Activated CD8-positive, alpha-beta memory T cell treated with anti-CD3 and anti-CD28 coated beads, Interleukin-2, amount 50 U/mL, for 24 hours (primary cell): ENCODE data around the gene CPLX1.
"Not testable (repeated sequence)": the region's sequence is repeated elsewhere in the genome, so short reads cannot be mapped to it uniquely, and the experiment has no call there.

Experiments
- DNase-seq: peaks from one replicate; pipeline ENCODE4 v3.0.0-alpha.2; 2020; ENCODE audit errors: extremely low read depth

Gene CPLX1

GRCh38 chr4:819401-820229 lies 6.3 kb downstream of the CPLX1 start:
- DNase-seq = no peak

- DNase-seq = no peak
Measured at GRCh38 chr4:818106-818921, 7.6 kb downstream of the CPLX1 start.

GRCh38 chr4:815464-816146 lies 10.3 kb downstream of the CPLX1 start:
- no peak for DNase-seq

- DNase-seq = no peak
Measured at GRCh38 chr4:814312-814850, 11.5 kb downstream of the CPLX1 start.

- DNase-seq = no peak
Measured at GRCh38 chr4:813900-814299, 12.0 kb downstream of the CPLX1 start.

GRCh38 chr4:808860-809570 lies 16.9 kb downstream of the CPLX1 start:
- no peak for DNase-seq

- no peak for DNase-seq
Measured at GRCh38 chr4:807792-808191, 18.1 kb downstream of the CPLX1 start.

- DNase-seq = not testable (repeated sequence)
Measured at GRCh38 chr4:806979-807378, 18.9 kb downstream of the CPLX1 start.

GRCh38 chr4:804804-805203 lies 21.1 kb downstream of the CPLX1 start:
- DNase-seq = no peak

- DNase-seq = no peak
Measured at GRCh38 chr4:803884-804283, 22.0 kb downstream of the CPLX1 start.

GRCh38 chr4:801436-802124 lies 24.3 kb downstream of the CPLX1 start:
- DNase-seq = no peak

GRCh38 chr4:797066-797465 lies 28.9 kb downstream of the CPLX1 start:
- DNase-seq = no peak

GRCh38 chr4:796206-796605 lies 29.7 kb downstream of the CPLX1 start:
- no peak for DNase-seq

- no peak for DNase-seq
Measured at GRCh38 chr4:795726-796119, 30.2 kb downstream of the CPLX1 start.

- no peak for DNase-seq
Measured at GRCh38 chr4:794900-795725, 30.8 kb downstream of the CPLX1 start.

- no peak for DNase-seq
Measured at GRCh38 chr4:793941-794621, 31.8 kb downstream of the CPLX1 start.

GRCh38 chr4:793093-793861 lies 32.7 kb downstream of the CPLX1 start:
- DNase-seq = no peak

GRCh38 chr4:792626-793092 lies 33.3 kb downstream of the CPLX1 start:
- no peak for DNase-seq
